Measurements from ENCODE around the gene MTA3. TPM values are rescaled to one million over a fixed set of nuclear protein-coding genes. Genes with fewer than 3 reads are reported as not detected.

Gene MTA3
- total and polyA plus RNA-seq, 11 donors = 11.9 to 31.8 (median 23.3) TPM

DNA sequence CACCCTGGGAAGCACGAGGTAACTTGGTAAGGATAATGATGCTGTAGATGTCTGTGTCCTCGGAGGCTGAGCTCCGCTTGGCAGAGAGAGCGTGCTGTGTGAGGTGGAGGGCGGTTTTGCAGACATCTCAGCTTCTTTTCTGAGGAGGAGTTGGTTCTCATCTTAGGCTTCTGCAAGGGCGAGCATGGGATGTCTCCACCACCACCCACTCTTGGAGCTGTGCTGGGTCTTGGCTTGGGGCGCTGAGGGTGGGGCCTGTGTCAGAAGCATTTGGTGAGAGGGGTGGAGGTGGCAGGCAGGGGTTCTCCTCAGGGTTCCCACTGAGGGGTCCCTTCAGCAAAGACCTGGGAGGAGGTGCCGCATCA, 186.3 kb downstream of the MTA3 start:
- Histone ChIP-seq H3K27me3 (no peaks in the 10 kb centered on the region), H3K36me3 (peaks cover 0 to 3% (median 0%) of the 10 kb centered on the region in 9 donors), H3K4me1 (peaks cover 0 to 50% (median 16%) of the 10 kb centered on the region in 12 donors), H3K9me3 (no peaks in the 10 kb centered on the region), H3K27ac (peak overlapping the region in 1 of 12 donors; percentile 80), H3K4me3 (no peak overlapping the region)
- no peak for DNase-seq
- TF ChIP-seq POLR2A (IDR thresholded peaks at IDR 0.05) = no peak
- TF ChIP-seq, protein P1, sequence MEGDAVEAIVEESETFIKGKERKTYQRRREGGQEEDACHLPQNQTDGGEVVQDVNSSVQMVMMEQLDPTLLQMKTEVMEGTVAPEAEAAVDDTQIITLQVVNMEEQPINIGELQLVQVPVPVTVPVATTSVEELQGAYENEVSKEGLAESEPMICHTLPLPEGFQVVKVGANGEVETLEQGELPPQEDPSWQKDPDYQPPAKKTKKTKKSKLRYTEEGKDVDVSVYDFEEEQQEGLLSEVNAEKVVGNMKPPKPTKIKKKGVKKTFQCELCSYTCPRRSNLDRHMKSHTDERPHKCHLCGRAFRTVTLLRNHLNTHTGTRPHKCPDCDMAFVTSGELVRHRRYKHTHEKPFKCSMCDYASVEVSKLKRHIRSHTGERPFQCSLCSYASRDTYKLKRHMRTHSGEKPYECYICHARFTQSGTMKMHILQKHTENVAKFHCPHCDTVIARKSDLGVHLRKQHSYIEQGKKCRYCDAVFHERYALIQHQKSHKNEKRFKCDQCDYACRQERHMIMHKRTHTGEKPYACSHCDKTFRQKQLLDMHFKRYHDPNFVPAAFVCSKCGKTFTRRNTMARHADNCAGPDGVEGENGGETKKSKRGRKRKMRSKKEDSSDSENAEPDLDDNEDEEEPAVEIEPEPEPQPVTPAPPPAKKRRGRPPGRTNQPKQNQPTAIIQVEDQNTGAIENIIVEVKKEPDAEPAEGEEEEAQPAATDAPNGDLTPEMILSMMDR (IDR thresholded peaks at IDR 0.05) = no peak
- ATAC-seq = peak in 1 of 4 donors; percentile 8
- intact Hi-C loops (cut with DNase I) = loop anchor here in 1 of 10 donors (10.0 kb wide), 1 partner anchor 80 kb away; no protein-coding TSS in a partner anchor
- 62 to 84% (median 81%) methylated on average over 7 to 8 of the region's 8 CpGs for WGBS, 4 donors

DNA sequence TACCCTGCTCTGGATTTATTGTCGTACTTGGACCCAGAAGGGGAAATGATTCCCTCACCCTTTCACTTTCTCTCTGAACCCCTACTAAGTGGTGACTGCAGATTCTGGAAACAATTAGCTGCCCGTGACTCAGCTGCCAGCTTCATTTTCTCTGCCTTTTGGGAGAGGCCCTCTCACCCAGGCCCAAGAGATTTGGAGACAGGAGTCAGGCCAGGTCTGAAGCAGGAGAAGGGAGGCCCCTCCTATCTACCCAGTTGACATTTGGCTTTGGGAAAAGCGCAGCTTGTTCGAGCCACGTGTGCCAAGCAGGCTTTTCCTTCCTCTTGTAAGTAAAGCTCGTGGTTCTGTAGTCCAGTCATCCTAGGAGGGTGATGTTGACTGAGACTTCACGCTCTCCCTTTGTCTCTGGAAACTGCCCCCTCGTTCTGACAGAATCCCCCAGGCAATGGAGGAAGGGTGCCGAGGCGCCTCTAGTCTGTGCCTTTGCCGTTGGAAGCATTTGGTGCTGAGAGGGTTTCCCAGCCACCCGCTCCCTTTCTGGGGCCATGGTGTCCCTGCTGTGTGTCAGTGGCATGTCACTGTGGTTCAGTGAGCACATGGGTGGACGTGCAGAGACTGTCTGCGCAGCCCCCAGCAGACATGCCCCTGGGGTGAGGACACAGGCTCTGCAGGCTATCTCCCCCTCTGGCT, 186.9 kb downstream of the MTA3 start:
- WGBS, 4 donors = 78 to 84% (median 81%) methylated on average over 13 to 14 of the region's 14 CpGs
- ATAC-seq (peak in 2 of 4 donors; percentile 30 to 32), DNase-seq (no peak)
- H3K36me3 ChIP-seq = peaks cover 0 to 3% (median 0%) of the 10 kb centered on the region in 9 donors
- no peaks in the 10 kb centered on the region for H3K27me3 ChIP-seq
- H3K4me3 ChIP-seq = no peak overlapping the region
- TF ChIP-seq, protein P1 (IDR thresholded peaks at IDR 0.05) = no peak
- TF ChIP-seq POLR2A (IDR thresholded peaks at IDR 0.05) = no peak
- H3K27ac ChIP-seq = peak overlapping the region in 1 of 12 donors; percentile 80
- intact Hi-C loops (cut with DNase I) = loop anchor here in 1 of 10 donors (10.0 kb wide), 1 partner anchor 81 kb away; no protein-coding TSS in a partner anchor
- no peaks in the 10 kb centered on the region for H3K9me3 ChIP-seq
- H3K4me1 ChIP-seq = peaks cover 0 to 50% (median 16%) of the 10 kb centered on the region in 12 donors

DNA sequence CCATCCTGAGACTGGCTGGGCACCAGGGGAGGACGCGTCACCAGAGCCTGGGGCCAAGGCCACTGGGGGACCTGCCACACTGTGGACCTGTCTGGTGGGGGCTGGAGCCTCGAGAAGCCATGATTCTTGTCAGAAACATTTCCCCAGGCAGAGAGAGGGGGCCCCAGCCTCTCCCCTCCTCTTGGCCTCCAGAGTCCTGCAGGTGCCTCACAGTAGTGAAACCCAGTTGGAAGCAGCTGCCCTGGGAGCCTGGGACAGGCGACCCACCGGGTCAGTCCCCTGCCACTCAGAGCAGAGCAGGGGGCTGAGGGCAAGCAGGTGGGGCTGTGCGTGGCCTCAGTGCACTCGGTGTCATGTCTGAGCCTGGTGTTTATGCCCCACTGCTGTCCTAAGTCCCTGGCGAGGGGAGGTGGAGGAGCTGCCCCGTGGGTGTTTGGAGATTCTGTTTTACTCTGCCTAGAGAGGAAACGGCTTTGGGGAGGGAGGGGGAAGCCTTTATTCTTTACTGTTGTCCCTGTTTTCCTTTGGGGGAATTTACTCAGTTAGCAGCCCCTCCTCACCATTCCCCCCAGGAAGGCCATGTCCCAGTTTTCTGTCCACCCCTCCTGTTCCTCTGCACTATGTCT, 187.8 kb downstream of the MTA3 start:
- Histone ChIP-seq H3K9me3 (no peaks in the 10 kb centered on the region), H3K4me3 (no peak overlapping the region), H3K27ac (no peak overlapping the region), H3K4me1 (peaks cover 0 to 46% (median 16%) of the 10 kb centered on the region in 12 donors), H3K27me3 (no peaks in the 10 kb centered on the region), H3K36me3 (peaks cover 0 to 3% (median 0%) of the 10 kb centered on the region in 9 donors)
- intact Hi-C loops (cut with DNase I) = loop anchor here in 1 of 10 donors (10.0 kb wide), 1 partner anchor 81 kb away; no protein-coding TSS in a partner anchor
- TF ChIP-seq, protein P1 (IDR thresholded peaks at IDR 0.05) = no peak
- TF ChIP-seq POLR2A (IDR thresholded peaks at IDR 0.05) = no peak
- WGBS, 4 donors = 80 to 89% (median 85%) methylated on average over 9 to 10 of the region's 10 CpGs
- DNase-seq (no peak), ATAC-seq (no peak)

DNA sequence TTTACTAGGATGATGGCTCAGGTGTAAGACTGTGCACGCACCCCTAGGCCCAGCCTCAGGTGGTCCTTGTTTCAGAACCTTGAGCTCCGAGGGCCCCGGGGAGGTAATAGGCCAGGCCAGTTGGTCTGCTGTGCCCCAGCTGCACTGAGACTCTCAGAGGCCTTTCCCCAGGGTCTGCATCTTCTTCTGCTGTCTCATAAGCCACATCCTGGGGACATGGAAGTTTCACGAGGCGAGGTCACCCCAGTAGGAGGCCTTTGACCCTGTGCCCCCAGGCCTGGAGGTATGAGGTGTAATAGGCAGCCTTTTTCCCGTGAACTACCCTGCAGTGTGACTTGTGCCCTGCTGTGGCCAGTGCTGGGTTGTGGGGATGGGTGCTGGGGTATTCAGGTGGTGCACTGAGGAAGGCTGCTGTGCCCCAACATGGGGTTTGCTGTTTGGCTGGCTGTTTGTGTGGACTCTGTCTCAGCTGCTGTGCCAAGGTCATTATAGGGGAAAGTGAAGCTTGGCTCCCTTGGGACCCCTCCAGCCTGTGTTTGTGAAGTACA, 188.6 kb downstream of the MTA3 start:
- WGBS, 4 donors = 76 to 93% (median 81%) methylated on average over 6 of the region's 6 CpGs
- no peak overlapping the region for H3K27ac ChIP-seq
- intact Hi-C loops (cut with DNase I) = loop anchor here in 1 of 10 donors (10.0 kb wide), 1 partner anchor 82 kb away; no protein-coding TSS in a partner anchor
- no peaks in the 10 kb centered on the region for H3K27me3 ChIP-seq
- H3K4me1 ChIP-seq = peaks cover 0 to 39% (median 16%) of the 10 kb centered on the region in 12 donors
- no peak overlapping the region for H3K4me3 ChIP-seq
- no peak for TF ChIP-seq POLR2A (IDR thresholded peaks at IDR 0.05)
- TF ChIP-seq, protein P1 (IDR thresholded peaks at IDR 0.05) = no peak
- H3K9me3 ChIP-seq = no peaks in the 10 kb centered on the region
- ATAC-seq = no peak
- H3K36me3 ChIP-seq = peaks cover 0 to 3% (median 0%) of the 10 kb centered on the region in 9 donors
- no peak for DNase-seq
